SK-N-SH (cell line): ENCODE results near the gene CMTM2.

Experiments
- EP300 ChIP-seq, 2 experiments: IDR thresholded peaks; 2 replicates each; pipeline versions ENCODE4 v1.4.0 to v1.6.1; 2012; ENCODE audit warnings: borderline replicate concordance in 1 of 2, low read depth in 1 of 2, low read length in 1 of 2
- GATA2 ChIP-seq: sonication (generic); formaldehyde crosslinking; IDR thresholded peaks from 2 replicates; pipeline ENCODE4 v1.5.0; 2020; ENCODE audit warnings: mild to moderate bottlenecking, missing genetic modification reagents
- TF ChIP-seq, protein P1 (sequence below): fragments of 200-600 bp; sonication (generic); IDR thresholded peaks from 2 replicates; pipeline ENCODE4 v1.6.1; 2017; ENCODE audit warnings: antibody characterized with exemption, mild to moderate bottlenecking, moderate library complexity

DNA sequence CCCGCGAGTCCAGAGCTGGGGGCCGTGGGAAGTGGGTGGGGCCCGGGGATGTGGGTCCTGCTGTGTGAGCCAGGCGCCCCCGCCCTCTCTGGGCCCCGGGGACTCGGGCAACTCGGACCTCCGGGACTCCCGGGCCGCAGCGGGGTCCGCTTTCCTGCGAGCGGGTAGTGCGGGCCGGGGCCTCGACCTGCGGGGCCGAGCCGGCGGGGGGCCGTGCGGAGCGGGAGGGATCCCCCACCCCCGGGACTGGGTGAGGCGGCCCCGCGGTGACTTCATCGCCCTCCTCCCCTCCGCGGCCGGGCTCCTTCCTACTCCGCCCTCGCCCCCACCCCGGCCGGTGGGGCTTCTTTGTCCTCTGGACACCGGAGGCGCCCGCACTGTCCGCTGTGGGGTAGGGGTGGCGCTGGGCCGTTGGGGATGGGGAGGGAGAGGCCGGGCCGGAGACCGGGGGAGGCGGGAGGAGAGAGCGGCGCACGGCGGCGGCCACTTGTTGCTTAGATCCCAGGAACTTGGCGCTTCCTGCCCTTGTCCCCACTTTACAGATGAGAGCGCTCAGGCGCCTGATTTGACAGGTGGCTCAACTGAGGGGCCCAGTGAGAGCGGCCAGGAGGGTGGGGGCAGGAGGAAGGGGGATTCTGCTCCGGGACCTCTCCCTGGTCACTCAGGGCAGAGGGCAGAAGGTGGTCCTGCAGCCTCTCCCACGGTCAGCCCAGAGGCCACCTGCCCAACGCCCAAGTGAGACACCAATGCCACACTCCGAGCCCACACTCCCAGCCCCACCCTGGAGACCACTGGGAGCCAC, 26.1 kb downstream of the CMTM2 start:
- no peak for TF ChIP-seq EP300 (IDR thresholded peaks at IDR 0.05; ENCODE audit: borderline replicate concordance in 1 of 2, low read depth in 1 of 2, low read length in 1 of 2)
- TF ChIP-seq, protein P1, sequence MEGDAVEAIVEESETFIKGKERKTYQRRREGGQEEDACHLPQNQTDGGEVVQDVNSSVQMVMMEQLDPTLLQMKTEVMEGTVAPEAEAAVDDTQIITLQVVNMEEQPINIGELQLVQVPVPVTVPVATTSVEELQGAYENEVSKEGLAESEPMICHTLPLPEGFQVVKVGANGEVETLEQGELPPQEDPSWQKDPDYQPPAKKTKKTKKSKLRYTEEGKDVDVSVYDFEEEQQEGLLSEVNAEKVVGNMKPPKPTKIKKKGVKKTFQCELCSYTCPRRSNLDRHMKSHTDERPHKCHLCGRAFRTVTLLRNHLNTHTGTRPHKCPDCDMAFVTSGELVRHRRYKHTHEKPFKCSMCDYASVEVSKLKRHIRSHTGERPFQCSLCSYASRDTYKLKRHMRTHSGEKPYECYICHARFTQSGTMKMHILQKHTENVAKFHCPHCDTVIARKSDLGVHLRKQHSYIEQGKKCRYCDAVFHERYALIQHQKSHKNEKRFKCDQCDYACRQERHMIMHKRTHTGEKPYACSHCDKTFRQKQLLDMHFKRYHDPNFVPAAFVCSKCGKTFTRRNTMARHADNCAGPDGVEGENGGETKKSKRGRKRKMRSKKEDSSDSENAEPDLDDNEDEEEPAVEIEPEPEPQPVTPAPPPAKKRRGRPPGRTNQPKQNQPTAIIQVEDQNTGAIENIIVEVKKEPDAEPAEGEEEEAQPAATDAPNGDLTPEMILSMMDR: no peak
- no peak for TF ChIP-seq GATA2 (CRISPR knock-in tag)
